IMR-90 (cell line): ENCODE results near the gene SNRNP35. TPM values are rescaled to one million over a fixed set of nuclear protein-coding genes. Genes with fewer than 3 reads are reported as not detected.

Experiments
- ATAC-seq: fragments of 200-7000 bp; cut with Tn5 transposase; 2 replicates; pipeline ENCODE4 v1.9.1; 2020; ENCODE audit warnings: low read depth, mild to moderate bottlenecking, moderate library complexity
- BruUV-seq: library from RNA; stranded (reverse); fragments of 400-500 nt; replicated peaks from 2 replicates; lab custom pipeline; 2021; lab: Mats Ljungman, UMichigan
- CTCF ChIA-PET: fragments of 300-600 bp; formaldehyde crosslinking; extraction: SDS; loops from one replicate; lab custom pipeline; 2021; ENCODE audit warnings: antibody characterized with exemption; lab: Yijun Ruan, JAX
- POLR2A ChIA-PET: fragments of 300-600 bp; sonication (Branson Sonifier 250); formaldehyde crosslinking; loops from one replicate; lab custom pipeline; 2022; ENCODE audit warnings: antibody characterized with exemption; ENCODE audit not compliant: unreplicated experiment; lab: Charles Lee
- DNase-seq: peaks from one replicate; pipeline ENCODE4 v3.0.0; 2013
- H2AFZ ChIP-seq: replicated peaks from 2 replicates; pipeline ENCODE3; 2013; ENCODE audit warnings: low read length, mild to moderate bottlenecking; ENCODE audit not compliant: poor library complexity
- H2AK5ac ChIP-seq: 2 replicates; pipeline ENCODE4 v1.6.1; 2013; ENCODE audit warnings: low read depth, low read length, inconsistent platforms
- H2AK9ac ChIP-seq: replicated peaks from 2 replicates; pipeline ENCODE3; 2013; ENCODE audit warnings: mild to moderate bottlenecking, low read depth, low read length, moderate library complexity; ENCODE audit not compliant: poor library complexity
- H2BK120ac ChIP-seq: 2 replicates; pipeline ENCODE4 v1.6.1; 2013; ENCODE audit warnings: low read depth, low read length, inconsistent platforms
- H2BK15ac ChIP-seq: 3 replicates; pipeline ENCODE4 v1.6.1; 2013; ENCODE audit warnings: low read depth, low read length, inconsistent platforms
- H2BK20ac ChIP-seq: 2 replicates; pipeline ENCODE4 v1.6.1; 2013; ENCODE audit warnings: low read depth, mild to moderate bottlenecking, inconsistent platforms, low read length, moderate library complexity
- H2BK5ac ChIP-seq: 2 replicates; pipeline ENCODE4 v1.6.1; 2013; ENCODE audit warnings: mild to moderate bottlenecking, low read depth, low read length, inconsistent platforms; ENCODE audit not compliant: poor library complexity, severe bottlenecking
- H3K14ac ChIP-seq: replicated peaks from 2 replicates; pipeline ENCODE4 v1.6.1; 2013; ENCODE audit warnings: low read depth, low read length, inconsistent platforms
- H3K18ac ChIP-seq: 2 replicates; pipeline ENCODE4 v1.6.1; 2013; ENCODE audit warnings: low read depth, low read length, control low read depth
- H3K23ac ChIP-seq: 2 replicates; pipeline ENCODE4 v1.6.1; 2013; ENCODE audit warnings: low read depth, low read length, inconsistent platforms
- H3K27ac ChIP-seq: 2 replicates; pipeline ENCODE4 v1.5.1; 2013; ENCODE audit warnings: mild to moderate bottlenecking, control low read depth, low read length; ENCODE audit not compliant: insufficient read depth
- H3K27me3 ChIP-seq: 2 replicates; pipeline ENCODE4 v1.6.1; 2013; ENCODE audit warnings: low read length; ENCODE audit not compliant: control insufficient read depth, insufficient read depth
- H3K36me3 ChIP-seq: 2 replicates; pipeline ENCODE4 v1.6.1; 2013; ENCODE audit warnings: low read length, mixed read lengths; ENCODE audit not compliant: control insufficient read depth, insufficient read depth
- H3K4ac ChIP-seq: 2 replicates; pipeline ENCODE4 v1.6.1; 2013; ENCODE audit warnings: low read depth, low read length, inconsistent platforms
- H3K4me1 ChIP-seq: 2 replicates; pipeline ENCODE4 v1.6.1; 2013; ENCODE audit warnings: low read length, mixed read lengths; ENCODE audit not compliant: control insufficient read depth, insufficient read depth
- H3K4me2 ChIP-seq: 2 replicates; pipeline ENCODE4 v1.6.1; 2013; ENCODE audit warnings: low read depth, mild to moderate bottlenecking, control low read depth, low read length, moderate library complexity
- H3K4me3 ChIP-seq: 2 replicates; pipeline ENCODE4 v1.5.1; 2013; ENCODE audit warnings: low read depth, mild to moderate bottlenecking, control low read depth, low read length, moderate library complexity; ENCODE audit not compliant: insufficient read depth
- H3K56ac ChIP-seq: 2 replicates; pipeline ENCODE4 v1.6.1; 2013; ENCODE audit warnings: low read length, inconsistent platforms; ENCODE audit not compliant: insufficient read depth; ENCODE audit errors: extremely low read depth
- H3K79me1 ChIP-seq, 2 experiments: 2 replicates each; pipeline ENCODE4 v1.6.1; 2013; ENCODE audit warnings: low read length in 2 of 2, inconsistent platforms in 1 of 2, low read depth in 1 of 2
- H3K9ac ChIP-seq: 2 replicates; pipeline ENCODE4 v1.6.1; 2013; ENCODE audit warnings: low read depth, low read length, control low read depth
- H3K9me1 ChIP-seq: 2 replicates; pipeline ENCODE4 v1.6.1; 2013; ENCODE audit warnings: low read length, inconsistent platforms; ENCODE audit not compliant: insufficient read depth
- H3K9me3 ChIP-seq: 2 replicates; pipeline ENCODE4 v1.6.1; 2013; ENCODE audit warnings: low read length; ENCODE audit not compliant: control insufficient read depth, insufficient read depth
- H4K20me1 ChIP-seq: 2 replicates; pipeline ENCODE4 v1.6.1; 2013; ENCODE audit warnings: low read length, inconsistent platforms; ENCODE audit not compliant: insufficient read depth
- H4K5ac ChIP-seq: 2 replicates; pipeline ENCODE4 v1.6.1; 2013; ENCODE audit warnings: mild to moderate bottlenecking, low read depth, low read length, control low read depth
- H4K8ac ChIP-seq, 2 experiments: 2 replicates each; pipeline ENCODE4 v1.6.1; 2013; ENCODE audit warnings: low read depth in 2 of 2, low read length in 2 of 2, control low read depth in 1 of 2, inconsistent platforms in 1 of 2
- H4K91ac ChIP-seq: 2 replicates; pipeline ENCODE4 v1.6.1; 2013; ENCODE audit warnings: low read depth, low read length, inconsistent platforms; ENCODE audit not compliant: insufficient read depth
- BHLHE40 ChIP-seq: fragments of 150-350 bp; IDR thresholded peaks from 2 replicates; pipeline ENCODE4 v1.6.1; 2016; ENCODE audit warnings: mild to moderate bottlenecking, low read depth, low read length
- CEBPB ChIP-seq: IDR thresholded peaks from 2 replicates; pipeline ENCODE4 v1.6.1; 2012; ENCODE audit warnings: low read depth, low read length, improper control_type of control experiment
- CHD1 ChIP-seq: IDR thresholded peaks from 2 replicates; pipeline ENCODE4 v1.6.1; 2012; ENCODE audit warnings: low read depth, low read length, improper control_type of control experiment
- ELK1 ChIP-seq: fragments of 150-350 bp; IDR thresholded peaks from 2 replicates; pipeline ENCODE4 v1.6.1; 2016; ENCODE audit warnings: low read depth, mild to moderate bottlenecking, low read length, moderate library complexity, borderline replicate concordance
- FOS ChIP-seq: fragments of 150-350 bp; IDR thresholded peaks from 2 replicates; pipeline ENCODE4 v1.6.1; 2016; ENCODE audit warnings: low read depth, low read length
- MAFK ChIP-seq: IDR thresholded peaks from 2 replicates; pipeline ENCODE4 v1.6.1; 2012; ENCODE audit warnings: low read depth, low read length, improper control_type of control experiment
- MAZ ChIP-seq: IDR thresholded peaks from 2 replicates; pipeline ENCODE4 v1.6.1; 2012; ENCODE audit warnings: low read depth, mild to moderate bottlenecking, low read length, improper control_type of control experiment, moderate library complexity, borderline replicate concordance
- MXI1 ChIP-seq: IDR thresholded peaks from 2 replicates; pipeline ENCODE4 v1.6.1; 2012; ENCODE audit warnings: low read depth, mild to moderate bottlenecking, low read length, moderate library complexity, borderline replicate concordance
- NFE2L2 ChIP-seq: fragments of 150-350 bp; IDR thresholded peaks from 2 replicates; pipeline ENCODE4 v1.6.1; 2016; ENCODE audit warnings: low read depth, mild to moderate bottlenecking, low read length
- POLR2A ChIP-seq: IDR thresholded peaks from 2 replicates; pipeline ENCODE4 v1.6.1; 2012; ENCODE audit warnings: mild to moderate bottlenecking, low read depth, low read length
- RAD21 ChIP-seq: IDR thresholded peaks from 2 replicates; pipeline ENCODE4 v1.6.1; 2012; ENCODE audit warnings: low read length, improper control_type of control experiment
- RCOR1 ChIP-seq: IDR thresholded peaks from 2 replicates; pipeline ENCODE4 v1.6.1; 2012; ENCODE audit warnings: mild to moderate bottlenecking, low read length, improper control_type of control experiment; ENCODE audit not compliant: insufficient replicate concordance
- RFX5 ChIP-seq: IDR thresholded peaks from 2 replicates; pipeline ENCODE4 v1.8.0; 2012; ENCODE audit warnings: low read depth, mild to moderate bottlenecking, low read length, moderate library complexity
- SMC3 ChIP-seq: fragments of 150-350 bp; IDR thresholded peaks from 2 replicates; pipeline ENCODE4 v1.6.1; 2016; ENCODE audit warnings: low read depth, mild to moderate bottlenecking, antibody characterized with exemption, low read length, moderate library complexity
- USF2 ChIP-seq: fragments of 150-350 bp; IDR thresholded peaks from 2 replicates; pipeline ENCODE4 v1.6.1; 2017; ENCODE audit warnings: mild to moderate bottlenecking, antibody characterized with exemption, low read length, low read depth
- WGBS, 2 experiments: methylation state at CpG; one replicate each; pipeline versions ENCODE4 v1.1.5 to v1.1.7; 2013; ENCODE audit warnings: missing lambda C conversion rate in 2 of 2; ENCODE audit not compliant: insufficient read length in 1 of 2; ENCODE audit errors: extremely low coverage in 2 of 2; 5-methylcytosine and 5-hydroxymethylcytosine counted together
- dilution Hi-C: fragments of 300-500 bp; cut with HindIII; formaldehyde crosslinking; loops from one replicate; pipeline ENCODE4 v1.14.3; 2018; ENCODE audit warnings: low sequenced_read_pairs; ENCODE audit not compliant: unreplicated experiment
- in situ Hi-C: fragments of 300-500 bp; cut with MboI; formaldehyde crosslinking; loops from 3 replicates; pipeline ENCODE4 v1.14.3; 2019; ENCODE audit warnings: low sequenced_read_pairs, inconsistent platforms, mixed read lengths
- intact Hi-C: fragments of 100-400 bp; cut with micrococcal nuclease; formaldehyde crosslinking; loops from 2 replicates; pipeline ENCODE4 v1.10.0; 2022
- polyA plus RNA-seq, 3 experiments: library from polyadenylated mRNA; depleted of rRNA; stranded (reverse); fragments of >200 nt; gene quantifications; 2 replicates each; pipeline ENCODE4 v1.2.3, GENCODE V29; 2012; ENCODE audit warnings: low replicate concordance in 1 of 3
- total RNA-seq: library from RNA; depleted of rRNA; stranded (reverse); fragments of >200 nt; gene quantifications from 2 replicates; pipeline ENCODE4 v1.2.3, GENCODE V29; 2012
- TF ChIP-seq, protein P1 (sequence below): conservative IDR thresholded peaks from 2 replicates; pipeline ENCODE4 v1.5.1; 2012; ENCODE audit warnings: mild to moderate bottlenecking, low read depth, low read length, improper control_type of control experiment

SNRNP35 gene
- total and polyA plus RNA-seq, 2 of the 4 experiments (the other 2 are of a cell fraction) = 4.7 to 15.4 TPM

GRCh38 chr12:123435636-123436016 lies 22.3 kb upstream of the SNRNP35 start:
- WGBS, 2 experiments = 67% methylated on average over 3 of the region's 5 CpGs; no CpG with 5 or more reads in 1 of the 2 experiments
- Histone ChIP-seq H3K9me1 (peaks cover 5% of the 10 kb centered on the region; the same call in 1 of the 2 replicates), H2BK20ac (no peak overlapping the region), H3K4ac (peak overlapping the region; percentile 41), H2BK5ac (no peak overlapping the region), H2BK15ac (no peak overlapping the region), H4K5ac (no peak overlapping the region), H2AFZ (peak overlapping the region; percentile 100), H3K14ac (peak overlapping the region; percentile 45; the same call in 1 of the 2 replicates), H3K18ac (no peak overlapping the region), H3K9ac (peak overlapping the region; percentile 81), H2AK5ac (peak overlapping the region; percentile 15; the same call in 1 of the 2 replicates), H3K36me3 (no peaks in the 10 kb centered on the region), H3K9me3 (no peaks in the 10 kb centered on the region), H3K79me1 (peaks cover 8 to 22% of the 10 kb centered on the region in 2 experiments; a peak in 3 of 4 replicates), H3K27me3 (no peaks in the 10 kb centered on the region), H4K8ac (peak overlapping the region; percentile 46 to 57; a peak in 3 of 4 replicates), H2BK120ac (no peak overlapping the region), H3K4me2 (peak overlapping the region; percentile 88), H4K91ac (no peak overlapping the region), H3K27ac (no peak overlapping the region), H3K4me1 (peaks cover 4% of the 10 kb centered on the region; the same call in 1 of the 2 replicates), H2AK9ac (peak overlapping the region; percentile 52), H3K4me3 (peak overlapping the region; percentile 63), H3K56ac (0 out of 2 replicates have a peak overlapping the region, but pooled peaks have one; percentile 15), H3K23ac (peak overlapping the region; percentile 91; the same call in 1 of the 2 replicates), H4K20me1 (no peaks in the 10 kb centered on the region)
- DNase-seq (no peak), ATAC-seq (no peak)
- ChIA-PET CTCF (no interaction called here), POLR2A (no interaction called here)
- intact Hi-C loops (no loop called here), in situ Hi-C loops (no loop called here), dilution Hi-C loops (no loop called here)
- no TSS peak for BruUV-seq
- TF ChIP-seq MXI1 = no peak
- no peak for TF ChIP-seq RFX5
- TF ChIP-seq, protein P1, sequence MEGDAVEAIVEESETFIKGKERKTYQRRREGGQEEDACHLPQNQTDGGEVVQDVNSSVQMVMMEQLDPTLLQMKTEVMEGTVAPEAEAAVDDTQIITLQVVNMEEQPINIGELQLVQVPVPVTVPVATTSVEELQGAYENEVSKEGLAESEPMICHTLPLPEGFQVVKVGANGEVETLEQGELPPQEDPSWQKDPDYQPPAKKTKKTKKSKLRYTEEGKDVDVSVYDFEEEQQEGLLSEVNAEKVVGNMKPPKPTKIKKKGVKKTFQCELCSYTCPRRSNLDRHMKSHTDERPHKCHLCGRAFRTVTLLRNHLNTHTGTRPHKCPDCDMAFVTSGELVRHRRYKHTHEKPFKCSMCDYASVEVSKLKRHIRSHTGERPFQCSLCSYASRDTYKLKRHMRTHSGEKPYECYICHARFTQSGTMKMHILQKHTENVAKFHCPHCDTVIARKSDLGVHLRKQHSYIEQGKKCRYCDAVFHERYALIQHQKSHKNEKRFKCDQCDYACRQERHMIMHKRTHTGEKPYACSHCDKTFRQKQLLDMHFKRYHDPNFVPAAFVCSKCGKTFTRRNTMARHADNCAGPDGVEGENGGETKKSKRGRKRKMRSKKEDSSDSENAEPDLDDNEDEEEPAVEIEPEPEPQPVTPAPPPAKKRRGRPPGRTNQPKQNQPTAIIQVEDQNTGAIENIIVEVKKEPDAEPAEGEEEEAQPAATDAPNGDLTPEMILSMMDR = no peak
- TF ChIP-seq BHLHE40 = no peak
- TF ChIP-seq RAD21 = no peak
- TF ChIP-seq POLR2A = no peak
- TF ChIP-seq RCOR1 = no peak
- no peak for TF ChIP-seq FOS
- TF ChIP-seq MAFK = no peak
- no peak for TF ChIP-seq CEBPB
- no peak for TF ChIP-seq MAZ
- TF ChIP-seq ELK1 = no peak
- no peak for TF ChIP-seq CHD1
- no peak for TF ChIP-seq NFE2L2
- no peak for TF ChIP-seq USF2
- no peak for TF ChIP-seq SMC3
